GM08714 (cell line): Measurements from ENCODE around the gene PHOSPHO2.

ENCODE experiments used
- H3K4me3 ChIP-seq: fragments of 200-500 bp; sonication (Bioruptor generic); 2 replicates; pipeline ENCODE4 v1.5.1; 2014; ENCODE audit warnings: mild to moderate bottlenecking, low read length, inconsistent platforms
- ZNF274 ChIP-seq: IDR thresholded peaks from 2 replicates; pipeline ENCODE4 v1.6.1; 2012; ENCODE audit warnings: mild to moderate bottlenecking, low read depth, low read length

Gene PHOSPHO2

GRCh38 chr2:169721016-169721415, 26.7 kb downstream of the PHOSPHO2 start:
- TF ChIP-seq ZNF274 = no peak
- no peak overlapping the region for H3K4me3 ChIP-seq

GRCh38 chr2:169727065-169727464, 32.8 kb downstream of the PHOSPHO2 start:
- H3K4me3 ChIP-seq = no peak overlapping the region
- no peak for TF ChIP-seq ZNF274

- TF ChIP-seq ZNF274 = no peak
- H3K4me3 ChIP-seq = no peak overlapping the region
These were observed 35.0 kb downstream of the PHOSPHO2 start for GRCh38 chr2:169729274-169729605.

GRCh38 chr2:169732075-169732474, 37.8 kb downstream of the PHOSPHO2 start:
- H3K4me3 ChIP-seq = no peak overlapping the region
- no peak for TF ChIP-seq ZNF274

GRCh38 chr2:169732583-169733358, 38.5 kb downstream of the PHOSPHO2 start:
- TF ChIP-seq ZNF274 = no peak
- peak overlapping the region; percentile 89; the same call in 1 of the 2 replicates for H3K4me3 ChIP-seq

GRCh38 chr2:169734169-169734847, 40.0 kb downstream of the PHOSPHO2 start:
- H3K4me3 ChIP-seq = peak overlapping the region; percentile 89
- TF ChIP-seq ZNF274 = no peak

GRCh38 chr2:169735623-169736022, 41.4 kb downstream of the PHOSPHO2 start:
- TF ChIP-seq ZNF274 = no peak
- no peak overlapping the region; the same call in 1 of the 2 replicates for H3K4me3 ChIP-seq

- no peak for TF ChIP-seq ZNF274
- H3K4me3 ChIP-seq = 0 out of 2 replicates have a peak overlapping the region, but pooled peaks have one; percentile 15
These were observed 42.6 kb downstream of the PHOSPHO2 start for GRCh38 chr2:169736902-169737301.

GRCh38 chr2:169738566-169739229, 44.4 kb downstream of the PHOSPHO2 start:
- TF ChIP-seq ZNF274 = no peak
- H3K4me3 ChIP-seq = no peak overlapping the region

- H3K4me3 ChIP-seq = no peak overlapping the region
- TF ChIP-seq ZNF274 = no peak
These were observed 45.1 kb downstream of the PHOSPHO2 start for GRCh38 chr2:169739351-169739750.

GRCh38 chr2:169743549-169743948, 49.3 kb downstream of the PHOSPHO2 start:
- H3K4me3 ChIP-seq = no peak overlapping the region
- no peak for TF ChIP-seq ZNF274

GRCh38 chr2:169746240-169746639, 52.0 kb downstream of the PHOSPHO2 start:
- no peak for TF ChIP-seq ZNF274
- no peak overlapping the region for H3K4me3 ChIP-seq

- H3K4me3 ChIP-seq = no peak overlapping the region
- no peak for TF ChIP-seq ZNF274
These were observed 54.0 kb downstream of the PHOSPHO2 start for GRCh38 chr2:169748319-169748718.
